ENCODE measurements around the gene CCNY. TPM values are rescaled to one million over a fixed set of nuclear protein-coding genes. Genes with fewer than 3 reads are reported as not detected.

CCNY gene
- total and polyA plus RNA-seq, 3 experiments from 2014 or later = 15.1 to 65.2 (median 58.4) TPM

- H3K27me3 Mint-ChIP-seq = no peaks in the 10 kb centered on the region
- H3K36me3 Mint-ChIP-seq = peaks cover 5 to 21% (median 16%) of the 10 kb centered on the region in 3 donors
These were observed 9.7 kb upstream of the CCNY start for GRCh38 chr10:35326466-35327235.

GRCh38 chr10:35327790-35328403, 8.4 kb upstream of the CCNY start:
- CTCF ChIA-PET = no interaction called here
- Histone ChIP-seq H3K27me3 (ENCODE audit: insufficient read depth, low read length, poor library complexity, severe bottlenecking) (no peaks in the 10 kb centered on the region), H3K36me3 (ENCODE audit: insufficient read depth, low read length) (no peaks in the 10 kb centered on the region), H3K4me3 (ENCODE audit: low read length) (no peak overlapping the region), H3K9me3 (ENCODE audit: low read length) (no peaks in the 10 kb centered on the region), H3K27ac (ENCODE audit: low read depth, low read length) (no peak overlapping the region), H3K4me1 (ENCODE audit: insufficient read depth, low read length) (no peaks in the 10 kb centered on the region)
- Mint-ChIP-seq H3K27ac (peak overlapping the region in 3 of 8 donors; percentile 30 to 85 (median 77)), H3K36me3 (peaks cover 2 to 17% (median 5%) of the 10 kb centered on the region in 3 donors), H3K4me1 (peaks cover 30 to 51% (median 44%) of the 10 kb centered on the region in 3 donors), H3K4me3 (no peak overlapping the region), H3K27me3 (no peaks in the 10 kb centered on the region), H3K9me3 (no peaks in the 10 kb centered on the region)
- no peak for DNase-seq
- POLR2A ChIA-PET = no interaction called here

More at GRCh38 chr10:35326466-35327235, 9.7 kb upstream of the CCNY start:
- CTCF ChIA-PET = no interaction called here
- peak overlapping the region in 1 of 8 donors; percentile 37 for H3K27ac Mint-ChIP-seq
- no peaks in the 10 kb centered on the region for H3K36me3 ChIP-seq (ENCODE audit: insufficient read depth, low read length)
- peaks cover 29 to 45% (median 45%) of the 10 kb centered on the region in 3 donors for H3K4me1 Mint-ChIP-seq
- no peak overlapping the region for H3K27ac ChIP-seq (ENCODE audit: low read depth, low read length)
- H3K27me3 ChIP-seq (ENCODE audit: insufficient read depth, low read length, poor library complexity, severe bottlenecking) = no peaks in the 10 kb centered on the region
- no peak overlapping the region for H3K4me3 Mint-ChIP-seq
- H3K4me1 ChIP-seq (ENCODE audit: insufficient read depth, low read length) = no peaks in the 10 kb centered on the region
- no peaks in the 10 kb centered on the region for H3K9me3 ChIP-seq (ENCODE audit: low read length)
- H3K4me3 ChIP-seq (ENCODE audit: low read length) = no peak overlapping the region
- DNase-seq = no peak
- POLR2A ChIA-PET = no interaction called here
- H3K9me3 Mint-ChIP-seq = peaks cover 3 to 7% (median 5%) of the 10 kb centered on the region in 5 donors

GRCh38 chr10:35328404-35329037, 7.8 kb upstream of the CCNY start:
- no peaks in the 10 kb centered on the region for H3K27me3 ChIP-seq (ENCODE audit: insufficient read depth, low read length, poor library complexity, severe bottlenecking)
- H3K27ac ChIP-seq (ENCODE audit: low read depth, low read length) = no peak overlapping the region
- H3K4me1 ChIP-seq (ENCODE audit: insufficient read depth, low read length) = no peaks in the 10 kb centered on the region
- peaks cover 0 to 17% (median 2%) of the 10 kb centered on the region in 3 donors for H3K36me3 Mint-ChIP-seq
- ChIA-PET POLR2A (no interaction called here), CTCF (no interaction called here)
- H3K27me3 Mint-ChIP-seq = no peaks in the 10 kb centered on the region
- DNase-seq = no peak
- peak overlapping the region in 4 of 8 donors; percentile 30 to 77 (median 50) for H3K27ac Mint-ChIP-seq
- H3K4me3 ChIP-seq (ENCODE audit: low read length) = no peak overlapping the region
- H3K36me3 ChIP-seq (ENCODE audit: insufficient read depth, low read length) = no peaks in the 10 kb centered on the region
- H3K9me3 Mint-ChIP-seq = no peaks in the 10 kb centered on the region
- H3K4me1 Mint-ChIP-seq = peaks cover 35 to 55% (median 50%) of the 10 kb centered on the region in 3 donors
- H3K4me3 Mint-ChIP-seq = no peak overlapping the region
- no peaks in the 10 kb centered on the region for H3K9me3 ChIP-seq (ENCODE audit: low read length)

- H3K27me3 Mint-ChIP-seq = no peaks in the 10 kb centered on the region
- peaks cover 41 to 64% (median 60%) of the 10 kb centered on the region in 3 donors for H3K4me1 Mint-ChIP-seq
- Histone ChIP-seq H3K27ac (ENCODE audit: low read depth, low read length) (no peak overlapping the region), H3K9me3 (ENCODE audit: low read length) (no peaks in the 10 kb centered on the region), H3K4me3 (ENCODE audit: low read length) (no peak overlapping the region), H3K4me1 (ENCODE audit: insufficient read depth, low read length) (peaks cover 3% of the 10 kb centered on the region), H3K36me3 (ENCODE audit: insufficient read depth, low read length) (no peaks in the 10 kb centered on the region), H3K27me3 (ENCODE audit: insufficient read depth, low read length, poor library complexity, severe bottlenecking) (no peaks in the 10 kb centered on the region)
- POLR2A ChIA-PET = no interaction called here
- DNase-seq = no peak
- H3K27ac Mint-ChIP-seq = peak overlapping the region in 4 of 8 donors; percentile 2 to 59 (median 32)
- H3K9me3 Mint-ChIP-seq = no peaks in the 10 kb centered on the region
- CTCF ChIA-PET = interaction anchor here (1.2 kb wide), 1 partner anchor 18 kb away, joined by 3 read pairs; no protein-coding TSS in a partner anchor
- H3K36me3 Mint-ChIP-seq = peaks cover 0 to 18% (median 2%) of the 10 kb centered on the region in 3 donors
- peak overlapping the region in 1 of 7 donors; percentile 90 for H3K4me3 Mint-ChIP-seq
These were observed 6.8 kb upstream of the CCNY start for GRCh38 chr10:35329520-35329919.

- H3K9me3 ChIP-seq (ENCODE audit: low read length) = no peaks in the 10 kb centered on the region
- H3K9me3 Mint-ChIP-seq = no peaks in the 10 kb centered on the region
- no peak overlapping the region for H3K4me3 ChIP-seq (ENCODE audit: low read length)
- peak overlapping the region in 1 of 7 donors; percentile 17 for H3K4me3 Mint-ChIP-seq
- peaks cover 0 to 19% (median 2%) of the 10 kb centered on the region in 3 donors for H3K36me3 Mint-ChIP-seq
- no peaks in the 10 kb centered on the region for H3K27me3 Mint-ChIP-seq
- H3K27me3 ChIP-seq (ENCODE audit: insufficient read depth, low read length, poor library complexity, severe bottlenecking) = no peaks in the 10 kb centered on the region
- peak overlapping the region in 3 of 8 donors; percentile 40 to 46 (median 45) for H3K27ac Mint-ChIP-seq
- CTCF ChIA-PET = no interaction called here
- no peaks in the 10 kb centered on the region for H3K36me3 ChIP-seq (ENCODE audit: insufficient read depth, low read length)
- peaks cover 49 to 73% (median 70%) of the 10 kb centered on the region in 3 donors for H3K4me1 Mint-ChIP-seq
- peaks cover 14% of the 10 kb centered on the region for H3K4me1 ChIP-seq (ENCODE audit: insufficient read depth, low read length)
- POLR2A ChIA-PET = no interaction called here
- H3K27ac ChIP-seq (ENCODE audit: low read depth, low read length) = no peak overlapping the region
- no peak for DNase-seq
These were observed 4.2 kb upstream of the CCNY start for GRCh38 chr10:35331894-35332640.

- no peaks in the 10 kb centered on the region for H3K9me3 ChIP-seq (ENCODE audit: low read length)
- H3K27me3 ChIP-seq (ENCODE audit: insufficient read depth, low read length, poor library complexity, severe bottlenecking) = no peaks in the 10 kb centered on the region
- no peak overlapping the region for H3K27ac ChIP-seq (ENCODE audit: low read depth, low read length)
- H3K4me3 ChIP-seq (ENCODE audit: low read length) = no peak overlapping the region
- Mint-ChIP-seq H3K4me3 (peak overlapping the region; percentile 8 to 91 (median 69)), H3K27me3 (no peaks in the 10 kb centered on the region), H3K36me3 (peaks cover 0 to 19% (median 2%) of the 10 kb centered on the region in 3 donors), H3K9me3 (no peaks in the 10 kb centered on the region), H3K4me1 (peaks cover 62 to 78% (median 72%) of the 10 kb centered on the region in 3 donors), H3K27ac (peak overlapping the region in 5 of 8 donors; percentile 5 to 75 (median 55))
- DNase-seq = no peak
- CTCF ChIA-PET = no interaction called here
- H3K36me3 ChIP-seq (ENCODE audit: insufficient read depth, low read length) = no peaks in the 10 kb centered on the region
- POLR2A ChIA-PET = no interaction called here
- peaks cover 33% of the 10 kb centered on the region for H3K4me1 ChIP-seq (ENCODE audit: insufficient read depth, low read length)
These were observed 2.0 kb upstream of the CCNY start for GRCh38 chr10:35334297-35334696.

GRCh38 chr10:35335133-35336083, 901 bp upstream of the CCNY start:
- POLR2A ChIA-PET = interaction anchor here (1.0 kb wide), 1 partner anchor 62 kb away, joined by 3 read pairs; no protein-coding TSS in a partner anchor
- no peaks in the 10 kb centered on the region for H3K27me3 Mint-ChIP-seq
- H3K27ac Mint-ChIP-seq = peak overlapping the region; percentile 80 to 93 (median 90)
- peak in 2 of 5 donors; percentile 9 to 49 for DNase-seq
- CTCF ChIA-PET = no interaction called here
- peak overlapping the region; percentile 77 for H3K4me3 ChIP-seq (ENCODE audit: low read length)
- no peaks in the 10 kb centered on the region for H3K27me3 ChIP-seq (ENCODE audit: insufficient read depth, low read length, poor library complexity, severe bottlenecking)
- H3K9me3 Mint-ChIP-seq = no peaks in the 10 kb centered on the region
- H3K4me1 ChIP-seq (ENCODE audit: insufficient read depth, low read length) = peaks cover 36% of the 10 kb centered on the region
- H3K36me3 ChIP-seq (ENCODE audit: insufficient read depth, low read length) = no peaks in the 10 kb centered on the region
- H3K27ac ChIP-seq (ENCODE audit: low read depth, low read length) = peak overlapping the region; percentile 68
- peak overlapping the region; percentile 85 to 96 (median 92) for H3K4me3 Mint-ChIP-seq
- H3K4me1 Mint-ChIP-seq = peaks cover 62 to 78% (median 74%) of the 10 kb centered on the region in 3 donors
- no peaks in the 10 kb centered on the region for H3K9me3 ChIP-seq (ENCODE audit: low read length)
- peaks cover 0 to 19% (median 2%) of the 10 kb centered on the region in 3 donors for H3K36me3 Mint-ChIP-seq

Measured in CD8-positive, alpha-beta memory T cell (primary cell).